T-helper 1 cell (primary cell): ENCODE data around the gene RIPOR2.

Source experiments
- DNase-seq, 5 donors: peaks; one replicate each; pipeline ENCODE4 v3.0.0-alpha.2; 2012 to 2020

The RIPOR2 gene

GRCh38 chr6:24840187-24840586 is 95.6 kb downstream of the RIPOR2 start:
- no peak for DNase-seq

GRCh38 chr6:24838994-24839393 is 96.8 kb downstream of the RIPOR2 start:
- DNase-seq, result no peak

- no peak for DNase-seq
Observed at GRCh38 chr6:24838081-24838480, 97.7 kb downstream of the RIPOR2 start.

- DNase-seq, result no peak
Observed at GRCh38 chr6:24836109-24836508, 99.7 kb downstream of the RIPOR2 start.

- DNase-seq, result no peak
Observed at GRCh38 chr6:24833711-24834386, 101.9 kb downstream of the RIPOR2 start.

GRCh38 chr6:24832794-24833193 is 103.0 kb downstream of the RIPOR2 start:
- no peak for DNase-seq

GRCh38 chr6:24831771-24832716 is 103.7 kb downstream of the RIPOR2 start:
- no peak for DNase-seq

GRCh38 chr6:24829657-24830056 is 106.1 kb downstream of the RIPOR2 start:
- DNase-seq, result no peak

- no peak for DNase-seq
Observed at GRCh38 chr6:24827970-24828369, 107.8 kb downstream of the RIPOR2 start.

GRCh38 chr6:24827162-24827561 is 108.6 kb downstream of the RIPOR2 start:
- DNase-seq, result no peak

- no peak for DNase-seq
Observed at GRCh38 chr6:24825130-24825630, 110.6 kb downstream of the RIPOR2 start.

GRCh38 chr6:24824142-24824938 is 111.4 kb downstream of the RIPOR2 start:
- no peak for DNase-seq

- no peak for DNase-seq
Observed at GRCh38 chr6:24823185-24823584, 112.6 kb downstream of the RIPOR2 start.

GRCh38 chr6:24822696-24823095 is 113.1 kb downstream of the RIPOR2 start:
- no peak for DNase-seq

GRCh38 chr6:24821860-24822444 is 113.8 kb downstream of the RIPOR2 start:
- DNase-seq, result no peak

GRCh38 chr6:24818346-24818745 is 117.4 kb downstream of the RIPOR2 start:
- no peak for DNase-seq

GRCh38 chr6:24809728-24810127 is 126.0 kb downstream of the RIPOR2 start:
- no peak for DNase-seq

- no peak for DNase-seq
Observed at GRCh38 chr6:24807584-24807983, 128.2 kb downstream of the RIPOR2 start.

- no peak for DNase-seq
Observed at GRCh38 chr6:24802271-24803059, 133.3 kb downstream of the RIPOR2 start.

- DNase-seq, result no peak
Observed at GRCh38 chr6:24799541-24799915, 136.2 kb downstream of the RIPOR2 start.

GRCh38 chr6:24798740-24799540 is 136.8 kb downstream of the RIPOR2 start, which contains the start of gene ARMH2:
TSS of gene ARMH2 (minus strand) at chr6:24798917. CDS start at chr6:24798857, 60 bp downstream.
- DNase-seq, result no peak
